Measurements from ENCODE around the gene EPC2. TPM values are rescaled to one million over a fixed set of nuclear protein-coding genes. Genes with fewer than 3 reads are reported as not detected.

The EPC2 gene
- total RNA-seq, 1 experiment from 2014 or later = 30.2 TPM

DNA sequence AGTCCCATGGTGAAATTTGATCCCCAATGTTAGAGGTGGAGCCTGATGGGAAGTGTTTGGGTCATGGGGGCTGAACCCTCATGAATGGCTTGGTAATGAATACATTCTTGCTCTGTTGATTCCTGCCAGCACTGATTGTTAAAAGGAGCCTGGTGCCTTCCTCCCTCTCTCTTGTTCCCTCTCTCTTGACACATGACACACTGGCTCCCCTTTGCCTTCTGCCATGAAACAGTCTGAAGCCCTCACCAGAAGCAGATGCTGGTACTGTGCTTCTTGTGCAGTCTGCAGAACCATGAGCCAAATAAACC is 30.6 kb upstream of the EPC2 start:
- Histone ChIP-seq H3K27ac (ENCODE audit: low read length) (no peak overlapping the region), H3K4me1 (ENCODE audit: control insufficient read depth, insufficient read depth, low read length) (no peaks in the 10 kb centered on the region), H3K4me3 (ENCODE audit: low read depth in 2 of 2, low read length in 2 of 2) (no peak overlapping the region), H3K9me3 (ENCODE audit: control insufficient read depth, insufficient read depth, low read depth, low read length) (no peaks in the 10 kb centered on the region), H3K36me3 (ENCODE audit: control insufficient read depth, insufficient read depth, low read length) (no peaks in the 10 kb centered on the region), H3K27me3 (ENCODE audit: control insufficient read depth, insufficient read depth, low read length) (peaks cover 9% of the 10 kb centered on the region; the same call in 1 of the 2 replicates)
- DNase-seq (ENCODE audit: low read depth, low spot score) (no peak), ATAC-seq (no peak)
- in situ Hi-C loops (cut with HindIII; ENCODE audit: low pct_unique_long_range_greater_than_20kb, low sequenced_read_pairs) (no loop called here), intact Hi-C loops (cut with micrococcal nuclease; ENCODE audit: unreplicated experiment) (no loop called here)
- no peak for TF ChIP-seq TCF7L2 (IDR thresholded peaks at IDR 0.05; ENCODE audit: low read depth, low read length)
- no peak for TF ChIP-seq SIN3A (IDR thresholded peaks at IDR 0.05; ENCODE audit: borderline replicate concordance, insufficient read depth, low read depth, low read length)
- TF ChIP-seq POLR2AphosphoS5 (IDR thresholded peaks at IDR 0.05; ENCODE audit: low read depth, low read length) = no peak
- TF ChIP-seq, protein P1, sequence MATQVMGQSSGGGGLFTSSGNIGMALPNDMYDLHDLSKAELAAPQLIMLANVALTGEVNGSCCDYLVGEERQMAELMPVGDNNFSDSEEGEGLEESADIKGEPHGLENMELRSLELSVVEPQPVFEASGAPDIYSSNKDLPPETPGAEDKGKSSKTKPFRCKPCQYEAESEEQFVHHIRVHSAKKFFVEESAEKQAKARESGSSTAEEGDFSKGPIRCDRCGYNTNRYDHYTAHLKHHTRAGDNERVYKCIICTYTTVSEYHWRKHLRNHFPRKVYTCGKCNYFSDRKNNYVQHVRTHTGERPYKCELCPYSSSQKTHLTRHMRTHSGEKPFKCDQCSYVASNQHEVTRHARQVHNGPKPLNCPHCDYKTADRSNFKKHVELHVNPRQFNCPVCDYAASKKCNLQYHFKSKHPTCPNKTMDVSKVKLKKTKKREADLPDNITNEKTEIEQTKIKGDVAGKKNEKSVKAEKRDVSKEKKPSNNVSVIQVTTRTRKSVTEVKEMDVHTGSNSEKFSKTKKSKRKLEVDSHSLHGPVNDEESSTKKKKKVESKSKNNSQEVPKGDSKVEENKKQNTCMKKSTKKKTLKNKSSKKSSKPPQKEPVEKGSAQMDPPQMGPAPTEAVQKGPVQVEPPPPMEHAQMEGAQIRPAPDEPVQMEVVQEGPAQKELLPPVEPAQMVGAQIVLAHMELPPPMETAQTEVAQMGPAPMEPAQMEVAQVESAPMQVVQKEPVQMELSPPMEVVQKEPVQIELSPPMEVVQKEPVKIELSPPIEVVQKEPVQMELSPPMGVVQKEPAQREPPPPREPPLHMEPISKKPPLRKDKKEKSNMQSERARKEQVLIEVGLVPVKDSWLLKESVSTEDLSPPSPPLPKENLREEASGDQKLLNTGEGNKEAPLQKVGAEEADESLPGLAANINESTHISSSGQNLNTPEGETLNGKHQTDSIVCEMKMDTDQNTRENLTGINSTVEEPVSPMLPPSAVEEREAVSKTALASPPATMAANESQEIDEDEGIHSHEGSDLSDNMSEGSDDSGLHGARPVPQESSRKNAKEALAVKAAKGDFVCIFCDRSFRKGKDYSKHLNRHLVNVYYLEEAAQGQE (IDR thresholded peaks at IDR 0.05; ENCODE audit: insufficient read depth in 1 of 2, low read depth in 2 of 2, low read length in 1 of 2) = no peak
- TF ChIP-seq, protein P2, sequence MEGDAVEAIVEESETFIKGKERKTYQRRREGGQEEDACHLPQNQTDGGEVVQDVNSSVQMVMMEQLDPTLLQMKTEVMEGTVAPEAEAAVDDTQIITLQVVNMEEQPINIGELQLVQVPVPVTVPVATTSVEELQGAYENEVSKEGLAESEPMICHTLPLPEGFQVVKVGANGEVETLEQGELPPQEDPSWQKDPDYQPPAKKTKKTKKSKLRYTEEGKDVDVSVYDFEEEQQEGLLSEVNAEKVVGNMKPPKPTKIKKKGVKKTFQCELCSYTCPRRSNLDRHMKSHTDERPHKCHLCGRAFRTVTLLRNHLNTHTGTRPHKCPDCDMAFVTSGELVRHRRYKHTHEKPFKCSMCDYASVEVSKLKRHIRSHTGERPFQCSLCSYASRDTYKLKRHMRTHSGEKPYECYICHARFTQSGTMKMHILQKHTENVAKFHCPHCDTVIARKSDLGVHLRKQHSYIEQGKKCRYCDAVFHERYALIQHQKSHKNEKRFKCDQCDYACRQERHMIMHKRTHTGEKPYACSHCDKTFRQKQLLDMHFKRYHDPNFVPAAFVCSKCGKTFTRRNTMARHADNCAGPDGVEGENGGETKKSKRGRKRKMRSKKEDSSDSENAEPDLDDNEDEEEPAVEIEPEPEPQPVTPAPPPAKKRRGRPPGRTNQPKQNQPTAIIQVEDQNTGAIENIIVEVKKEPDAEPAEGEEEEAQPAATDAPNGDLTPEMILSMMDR (IDR thresholded peaks at IDR 0.05) = no peak
- CTCF ChIA-PET = no interaction called here
- POLR2A ChIA-PET = no interaction called here
- BruUV-seq (replicated peaks) = no TSS peak

DNA sequence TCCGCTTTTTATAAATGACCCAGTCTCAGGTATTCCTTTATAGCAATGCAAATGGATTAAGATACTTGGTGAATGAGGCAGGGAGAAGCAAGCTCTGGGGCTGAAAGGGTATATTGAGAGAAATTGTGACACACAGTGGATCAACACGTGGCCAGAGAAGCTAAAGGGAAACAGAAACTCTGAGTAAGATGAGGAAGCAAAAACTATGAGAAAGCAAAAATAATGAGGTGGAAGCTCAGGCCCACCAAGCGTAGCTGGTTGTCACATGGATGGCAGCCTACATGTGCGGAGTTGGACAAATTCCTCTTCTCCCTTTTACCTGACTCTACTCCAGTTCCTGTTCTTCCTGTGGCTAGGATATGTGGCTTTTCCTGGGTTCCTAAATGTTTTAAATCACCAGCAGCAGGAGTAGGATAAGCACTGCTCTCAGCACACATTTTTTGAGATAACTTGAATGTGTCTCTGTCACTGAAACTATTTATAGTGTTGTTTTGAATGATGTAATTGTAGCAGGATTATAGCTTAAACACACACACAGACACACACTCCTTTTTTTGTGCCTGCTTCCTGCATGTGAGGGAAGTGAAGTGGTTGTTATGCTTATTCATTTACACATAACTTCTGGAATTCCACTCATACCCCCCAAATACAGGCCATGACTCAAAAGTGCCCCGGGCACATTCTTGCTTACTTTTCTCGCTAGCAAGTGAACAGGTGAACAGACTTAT is 30.1 kb upstream of the EPC2 start:
- Histone ChIP-seq H3K27ac (ENCODE audit: low read length) (no peak overlapping the region), H3K9me3 (ENCODE audit: control insufficient read depth, insufficient read depth, low read depth, low read length) (no peaks in the 10 kb centered on the region), H3K36me3 (ENCODE audit: control insufficient read depth, insufficient read depth, low read length) (no peaks in the 10 kb centered on the region), H3K27me3 (ENCODE audit: control insufficient read depth, insufficient read depth, low read length) (peaks cover 7% of the 10 kb centered on the region; the same call in 1 of the 2 replicates), H3K4me1 (ENCODE audit: control insufficient read depth, insufficient read depth, low read length) (no peaks in the 10 kb centered on the region), H3K4me3 (ENCODE audit: low read depth in 2 of 2, low read length in 2 of 2) (no peak overlapping the region)
- intact Hi-C loops (cut with micrococcal nuclease; ENCODE audit: unreplicated experiment) = no loop called here
- no TSS peak for BruUV-seq (replicated peaks)
- ATAC-seq = no peak
- ChIA-PET POLR2A (no interaction called here), CTCF (no interaction called here)
- no peak for DNase-seq (ENCODE audit: low read depth, low spot score)
- TF ChIP-seq SIN3A (IDR thresholded peaks at IDR 0.05; ENCODE audit: borderline replicate concordance, insufficient read depth, low read depth, low read length) (no peak), TCF7L2 (IDR thresholded peaks at IDR 0.05; ENCODE audit: low read depth, low read length) (no peak), POLR2AphosphoS5 (IDR thresholded peaks at IDR 0.05; ENCODE audit: low read depth, low read length) (no peak)
- TF ChIP-seq, protein P2 (IDR thresholded peaks at IDR 0.05) = no peak
- TF ChIP-seq, protein P1 (IDR thresholded peaks at IDR 0.05; ENCODE audit: insufficient read depth in 1 of 2, low read depth in 2 of 2, low read length in 1 of 2) = no peak
- in situ Hi-C loops (cut with HindIII; ENCODE audit: low pct_unique_long_range_greater_than_20kb, low sequenced_read_pairs) = no loop called here
